Amniotic epithelial cell (primary cell): ENCODE results near the gene LAMA3.

Experiments
- DNase-seq: peaks from one replicate; pipeline ENCODE4 v3.0.0-alpha.2; 2010; ENCODE audit warnings: low read depth

Gene LAMA3

GRCh38 chr18:23669804-23670405 is 19.3 kb upstream of the LAMA3 start:
- no peak for DNase-seq

GRCh38 chr18:23671564-23671963 is 17.7 kb upstream of the LAMA3 start:
- no peak for DNase-seq

GRCh38 chr18:23673725-23674124 is 15.5 kb upstream of the LAMA3 start:
- DNase-seq, result no peak

- DNase-seq, result no peak
These were observed 14.0 kb upstream of the LAMA3 start for GRCh38 chr18:23675236-23675635.

GRCh38 chr18:23675896-23676295 is 13.4 kb upstream of the LAMA3 start:
- DNase-seq, result no peak

- DNase-seq, result no peak
These were observed 7.2 kb upstream of the LAMA3 start for GRCh38 chr18:23682045-23682444.

- DNase-seq, result no peak
These were observed 6.8 kb upstream of the LAMA3 start for GRCh38 chr18:23682472-23682871.

GRCh38 chr18:23683155-23683554 is 6.1 kb upstream of the LAMA3 start:
- DNase-seq, result no peak

GRCh38 chr18:23683671-23684070 is 5.6 kb upstream of the LAMA3 start:
- no peak for DNase-seq

- DNase-seq, result peak; percentile 76
These were observed 4.6 kb upstream of the LAMA3 start for GRCh38 chr18:23684515-23685197.

GRCh38 chr18:23688528-23688927 is 725 bp upstream of the LAMA3 start:
- DNase-seq, result no peak

- no peak for DNase-seq
These were observed 607 bp downstream of the LAMA3 start for GRCh38 chr18:23689616-23690504.

GRCh38 chr18:23690505-23691068 is 1.3 kb downstream of the LAMA3 start:
- DNase-seq, result no peak

- no peak for DNase-seq
These were observed 4.6 kb downstream of the LAMA3 start for GRCh38 chr18:23693846-23694245.

- DNase-seq, result no peak
These were observed 5.6 kb downstream of the LAMA3 start for GRCh38 chr18:23694637-23695430.

GRCh38 chr18:23701017-23701416 is 11.8 kb downstream of the LAMA3 start:
- DNase-seq, result no peak

GRCh38 chr18:23701544-23702064 is 12.4 kb downstream of the LAMA3 start:
- no peak for DNase-seq

- DNase-seq, result no peak
These were observed 13.4 kb downstream of the LAMA3 start for GRCh38 chr18:23702606-23703005.

- DNase-seq, result peak; percentile 82
These were observed 14.1 kb downstream of the LAMA3 start for GRCh38 chr18:23703057-23703986.

- peak; percentile 87 for DNase-seq
These were observed 14.7 kb downstream of the LAMA3 start for GRCh38 chr18:23703987-23704384.
